NCI-H510A (cell line): ENCODE results near the gene SCAF1.

Experiments used
- DNase-seq: peaks from one replicate; lab custom pipeline; 2025; lab: John Stamatoyannopoulos, UW

Gene SCAF1

DNA sequence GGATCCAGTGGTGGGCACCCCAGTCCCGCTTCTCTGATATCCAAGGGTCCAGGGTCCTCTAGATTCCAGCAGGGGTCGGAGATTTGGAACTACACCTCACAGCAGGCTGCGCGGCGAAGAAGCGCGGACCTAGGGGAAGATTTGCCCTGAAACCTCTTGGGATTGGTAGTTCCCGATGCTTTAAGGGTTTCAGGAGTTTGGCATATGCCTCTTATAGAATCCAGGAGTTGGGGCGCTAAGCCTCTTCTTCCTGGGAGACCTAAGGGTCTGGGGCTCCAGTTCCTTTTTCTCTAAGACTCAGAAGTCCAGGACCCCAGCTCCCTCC, 24.1 kb downstream of the SCAF1 start:
- DNase-seq, result no peak

- DNase-seq, result no peak
These were observed 25.5 kb downstream of the SCAF1 start for GRCh38 chr19:49667473-49667872.

DNA sequence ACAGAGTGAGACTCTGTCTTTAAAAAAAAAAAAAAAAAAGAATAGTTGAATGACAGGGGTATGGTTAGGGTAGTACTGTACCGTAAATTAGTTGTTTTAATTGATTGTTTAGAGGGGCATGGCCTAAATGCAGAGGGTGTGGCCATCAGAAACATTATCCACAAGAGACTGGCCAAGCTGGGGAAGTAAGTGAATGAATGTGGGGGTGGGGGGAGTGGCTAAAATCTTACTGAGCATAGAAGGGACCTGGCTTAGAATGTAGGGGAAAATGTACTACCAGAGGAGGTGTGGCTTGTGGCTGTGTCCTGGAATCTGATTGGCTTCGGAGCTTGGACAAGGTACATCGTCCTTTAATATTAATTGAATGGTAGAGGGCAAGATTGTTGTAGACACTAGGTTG, 27.5 kb downstream of the SCAF1 start:
- DNase-seq, result no peak

DNA sequence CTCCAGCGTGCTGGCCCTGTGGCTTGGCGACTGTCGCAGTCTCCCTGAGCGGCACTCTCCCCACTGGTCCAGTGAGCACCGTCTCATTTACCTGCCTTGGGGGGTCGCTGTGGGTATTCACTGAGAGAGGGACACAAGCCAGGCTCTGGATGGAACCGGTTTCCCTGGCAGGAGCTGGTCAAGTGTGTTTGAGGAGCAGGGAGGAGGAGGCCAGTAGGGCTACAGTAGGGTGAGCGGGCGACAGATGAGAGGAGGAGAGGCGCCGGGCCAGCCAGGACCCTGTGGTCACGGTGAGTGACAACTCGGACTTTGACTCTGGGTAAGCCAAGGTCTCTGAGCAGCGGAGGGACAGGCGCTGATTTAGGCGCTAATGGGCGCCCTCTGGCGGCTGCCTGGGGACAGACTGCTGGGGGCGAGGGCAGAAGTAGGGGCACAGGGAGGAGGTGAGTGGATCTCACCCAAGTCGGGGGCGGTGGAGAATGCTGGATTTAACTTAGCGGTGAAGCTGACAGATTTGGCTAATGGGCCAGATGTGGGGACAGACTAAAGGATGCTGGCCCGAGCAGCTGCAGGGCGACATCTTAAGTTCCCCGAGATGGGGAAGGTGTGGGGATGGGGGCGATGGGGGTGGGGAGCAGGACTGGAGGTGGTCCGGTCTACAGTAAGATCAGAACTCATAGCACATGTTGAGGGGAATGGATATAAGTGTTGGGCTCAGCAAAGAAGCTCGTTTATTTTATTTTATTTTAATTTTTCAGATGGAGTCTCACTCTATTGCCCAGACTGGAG, 30.3 kb downstream of the SCAF1 start:
- DNase-seq, result peak; percentile 86

- peak; percentile 88 for DNase-seq
These were observed 34.3 kb downstream of the SCAF1 start for GRCh38 chr19:49676136-49676783.

DNA sequence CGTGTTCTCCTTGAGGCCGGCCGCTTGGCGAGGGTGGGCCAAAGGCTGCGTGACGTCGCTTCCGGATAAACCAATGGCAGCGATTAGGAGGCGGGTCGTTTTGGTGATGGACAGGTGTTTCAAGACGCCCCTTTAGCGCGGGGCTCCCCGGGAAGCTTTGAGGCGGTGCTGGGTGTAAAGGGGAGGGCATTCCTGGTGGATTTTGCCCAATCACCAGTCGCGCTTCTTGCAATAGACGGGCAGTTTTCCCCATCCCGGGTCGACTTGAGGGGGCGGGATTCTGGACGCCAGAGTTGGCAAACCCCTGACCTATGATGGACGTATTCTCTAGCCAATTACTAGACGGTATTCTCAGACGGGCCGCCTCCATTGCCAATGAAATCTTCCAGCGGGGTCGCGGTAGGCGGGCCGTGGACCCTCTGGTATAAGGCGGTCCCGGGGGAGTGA, 34.8 kb downstream of the SCAF1 start:
- peak; percentile 100 for DNase-seq

- no peak for DNase-seq
These were observed 35.4 kb downstream of the SCAF1 start, which contains the start of gene PRMT1 for GRCh38 chr19:49677231-49677900. Gene PRMT1 (plus strand): TSS chr19:49677271. CDS start chr19:49677281, 10 bp downstream.

- peak; percentile 54 for DNase-seq
These were observed 36.1 kb downstream of the SCAF1 start for GRCh38 chr19:49677901-49678674.

GRCh38 chr19:49678985-49679770, 37.2 kb downstream of the SCAF1 start:
- DNase-seq, result no peak

DNA sequence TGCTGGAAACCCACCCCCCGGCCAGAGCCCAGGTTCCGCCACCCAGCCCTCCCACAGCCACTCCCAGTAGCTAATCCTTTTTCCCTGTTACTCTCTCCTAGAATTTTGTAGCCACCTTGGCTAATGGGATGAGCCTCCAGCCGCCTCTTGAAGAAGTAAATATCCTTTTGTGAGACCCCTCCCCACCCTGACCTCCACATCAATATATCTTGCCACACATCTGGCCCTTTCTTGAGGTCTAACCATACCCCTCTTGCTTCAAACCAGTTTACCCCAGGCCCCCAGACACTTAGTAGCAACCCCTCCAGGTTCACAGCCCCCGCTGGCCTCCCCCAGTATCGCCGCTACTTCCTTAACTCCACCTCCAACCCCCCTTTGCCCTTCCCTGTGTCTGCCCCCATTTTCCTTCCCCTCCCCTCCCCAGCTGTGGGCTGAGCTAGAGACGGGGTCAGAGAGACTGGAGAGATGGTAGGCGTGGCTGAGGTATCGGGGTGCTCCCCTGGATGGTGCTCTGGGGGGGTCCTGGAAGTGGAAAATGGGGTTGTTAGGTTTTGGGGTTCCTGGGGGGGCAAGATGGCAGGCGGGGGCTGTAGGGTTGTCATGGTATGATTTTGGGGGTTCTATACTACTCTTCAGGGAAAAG, 37.9 kb downstream of the SCAF1 start:
- no peak for DNase-seq

GRCh38 chr19:49680421-49681351, 38.7 kb downstream of the SCAF1 start:
- DNase-seq, result peak; percentile 62

DNA sequence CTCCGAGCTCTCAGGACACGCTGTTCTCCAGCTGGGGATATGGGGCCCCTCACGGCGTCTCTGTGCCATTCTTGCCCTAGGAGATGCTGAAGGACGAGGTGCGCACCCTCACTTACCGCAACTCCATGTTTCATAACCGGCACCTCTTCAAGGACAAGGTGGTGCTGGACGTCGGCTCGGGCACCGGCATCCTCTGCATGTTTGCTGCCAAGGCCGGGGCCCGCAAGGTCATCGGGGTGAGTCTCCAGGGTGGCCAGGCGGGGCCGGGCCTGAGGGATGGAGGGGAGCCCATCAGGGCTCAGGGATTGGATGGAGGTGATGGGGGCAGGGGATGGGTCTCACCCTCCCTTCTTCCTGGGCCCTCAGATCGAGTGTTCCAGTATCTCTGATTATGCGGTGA, 39.8 kb downstream of the SCAF1 start:
- DNase-seq, result no peak

GRCh38 chr19:49682274-49682673, 40.3 kb downstream of the SCAF1 start:
- DNase-seq, result no peak

DNA sequence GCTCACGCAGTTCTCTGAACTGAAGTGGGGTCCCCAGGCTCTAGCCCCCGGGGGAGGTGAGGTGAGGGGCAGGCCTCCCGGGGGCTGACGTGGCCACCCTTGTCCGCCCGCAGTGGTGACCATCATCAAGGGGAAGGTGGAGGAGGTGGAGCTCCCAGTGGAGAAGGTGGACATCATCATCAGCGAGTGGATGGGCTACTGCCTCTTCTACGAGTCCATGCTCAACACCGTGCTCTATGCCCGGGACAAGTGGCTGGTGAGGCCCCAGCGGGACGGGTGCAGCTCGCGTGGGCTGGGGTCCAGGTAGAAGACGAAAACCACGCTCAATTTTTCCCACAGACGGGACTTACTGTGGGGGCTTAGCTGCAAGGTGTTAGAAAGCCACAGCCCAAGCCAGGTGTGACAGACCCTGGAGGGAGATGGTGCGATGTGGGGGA, 41.8 kb downstream of the SCAF1 start:
- no peak for DNase-seq

DNA sequence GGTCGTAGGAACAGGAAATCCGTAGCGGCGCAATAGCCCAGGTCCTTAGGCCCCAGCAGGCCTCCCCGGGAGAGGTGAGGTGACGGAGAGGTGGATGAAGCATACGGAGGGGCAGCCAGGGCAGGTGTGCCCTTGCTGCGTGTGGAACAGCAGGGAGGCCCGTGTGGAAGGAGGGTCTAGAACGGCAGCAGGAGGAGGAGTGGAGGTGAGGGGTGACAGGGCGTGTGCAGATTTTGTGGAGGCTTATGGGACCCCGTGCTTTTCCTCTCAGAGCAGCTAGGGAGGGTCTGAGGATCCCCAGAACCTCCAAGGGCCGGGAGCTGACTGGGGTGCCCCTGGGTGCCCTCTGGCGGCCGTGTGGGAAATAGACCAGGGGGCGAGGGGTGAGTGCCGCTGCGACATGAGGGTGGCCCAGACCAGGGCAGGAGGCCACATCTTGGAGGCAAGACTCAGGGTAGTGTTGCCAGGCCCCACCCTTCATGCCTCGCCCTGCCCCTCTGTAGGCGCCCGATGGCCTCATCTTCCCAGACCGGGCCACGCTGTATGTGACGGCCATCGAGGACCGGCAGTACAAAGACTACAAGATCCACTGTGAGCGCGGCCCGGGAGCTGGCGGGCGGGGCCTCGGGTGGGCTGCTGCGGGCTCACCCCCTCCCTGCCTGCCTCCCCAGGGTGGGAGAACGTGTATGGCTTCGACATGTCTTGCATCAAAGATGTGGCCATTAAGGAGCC, 42.4 kb downstream of the SCAF1 start:
- DNase-seq, result no peak

GRCh38 chr19:49684983-49685553, 43.1 kb downstream of the SCAF1 start:
- no peak for DNase-seq

DNA sequence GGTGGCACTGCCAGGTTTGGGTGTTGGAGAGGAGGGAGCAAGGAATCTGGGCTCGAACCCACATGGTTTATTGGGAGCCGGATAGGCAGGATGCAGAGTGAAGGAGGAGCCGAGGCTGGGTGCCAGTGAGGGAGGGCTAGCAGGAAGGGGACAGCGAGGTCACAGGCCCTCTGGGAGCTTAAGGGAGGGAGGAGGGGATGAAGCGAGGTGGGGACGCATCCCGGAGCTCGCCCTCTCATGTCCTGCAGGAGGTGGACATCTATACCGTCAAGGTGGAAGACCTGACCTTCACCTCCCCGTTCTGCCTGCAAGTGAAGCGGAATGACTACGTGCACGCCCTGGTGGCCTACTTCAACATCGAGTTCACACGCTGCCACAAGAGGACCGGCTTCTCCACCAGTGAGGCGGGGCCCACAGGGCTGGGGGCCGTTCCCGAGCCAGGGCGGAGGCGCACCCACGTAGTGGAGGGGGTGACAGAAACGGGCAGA, 43.9 kb downstream of the SCAF1 start:
- no peak for DNase-seq

DNA sequence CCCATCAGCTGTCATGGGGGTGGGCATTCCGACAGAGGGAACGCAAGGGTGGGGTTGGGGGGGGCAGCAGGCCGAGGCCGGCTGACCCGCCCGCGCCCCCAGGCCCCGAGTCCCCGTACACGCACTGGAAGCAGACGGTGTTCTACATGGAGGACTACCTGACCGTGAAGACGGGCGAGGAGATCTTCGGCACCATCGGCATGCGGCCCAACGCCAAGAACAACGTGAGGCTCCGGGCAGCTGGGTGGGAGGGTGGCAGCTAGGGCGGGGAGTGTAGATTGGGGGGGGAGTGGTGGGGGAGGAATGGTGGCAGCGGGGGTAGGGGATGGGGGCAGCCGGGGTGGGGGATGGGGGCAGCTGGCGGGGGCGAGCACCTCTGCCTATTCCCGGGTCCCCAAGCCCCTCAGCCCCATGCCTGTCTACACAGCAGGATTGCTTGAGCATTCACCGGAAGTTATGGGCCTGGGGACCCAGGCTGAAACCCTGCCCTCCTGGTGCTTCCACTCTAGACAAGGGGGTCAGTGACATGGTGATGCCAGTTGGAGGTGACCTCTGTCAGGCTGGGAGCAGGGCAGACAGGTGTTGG, 44.6 kb downstream of the SCAF1 start:
- DNase-seq, result no peak
